ENCODE results near the gene ANKEF1. TPM values are rescaled to one million over a fixed set of nuclear protein-coding genes. Genes with fewer than 3 reads are reported as not detected.
"Not testable (repeated sequence)": the region's sequence is repeated elsewhere in the genome, so short reads cannot be mapped to it uniquely, and the experiment has no call there.

The ANKEF1 gene
- total RNA-seq, 4 donors from 2014 or later: 0.87 to 2.4 (median 1.7) TPM

DNA sequence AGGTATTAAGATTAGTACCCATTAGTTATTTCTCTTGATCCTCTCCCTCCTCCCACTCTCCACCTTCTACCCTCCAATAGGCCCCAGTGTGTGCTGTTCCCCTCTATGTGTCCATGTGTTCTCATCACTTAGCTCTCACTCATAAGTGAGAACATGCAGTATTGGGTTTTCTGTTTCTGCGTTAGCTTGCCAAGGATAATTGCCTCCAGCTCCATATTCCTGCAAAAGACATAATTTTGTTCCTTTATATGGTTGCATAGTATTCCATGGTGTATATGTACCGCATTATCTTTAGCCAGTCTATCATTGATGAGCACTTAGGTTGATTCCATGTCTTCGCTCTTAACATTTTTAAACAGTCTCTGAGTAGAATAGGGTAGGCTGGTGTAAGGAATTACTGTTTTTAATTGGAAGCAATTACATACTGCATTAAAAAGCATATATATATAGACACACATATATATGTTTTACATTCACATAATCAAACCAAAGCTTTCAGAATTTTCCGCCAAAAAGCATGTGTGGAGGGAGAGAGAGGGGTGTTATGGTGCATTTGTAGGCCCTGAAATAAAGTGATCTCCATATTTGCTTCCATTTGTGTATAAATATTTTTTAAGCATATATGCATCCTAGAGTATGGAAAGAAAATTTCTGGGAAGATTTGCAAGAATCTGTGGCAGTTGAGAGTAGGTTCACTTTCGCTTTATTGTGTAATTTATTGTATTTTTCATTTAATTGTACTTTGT is 709 bp upstream of the ANKEF1 start:
- TF ChIP-seq POLR2A (IDR thresholded peaks at IDR 0.05) (no peak), EP300 (IDR thresholded peaks at IDR 0.05) (no peak)
- TF ChIP-seq, protein P1, sequence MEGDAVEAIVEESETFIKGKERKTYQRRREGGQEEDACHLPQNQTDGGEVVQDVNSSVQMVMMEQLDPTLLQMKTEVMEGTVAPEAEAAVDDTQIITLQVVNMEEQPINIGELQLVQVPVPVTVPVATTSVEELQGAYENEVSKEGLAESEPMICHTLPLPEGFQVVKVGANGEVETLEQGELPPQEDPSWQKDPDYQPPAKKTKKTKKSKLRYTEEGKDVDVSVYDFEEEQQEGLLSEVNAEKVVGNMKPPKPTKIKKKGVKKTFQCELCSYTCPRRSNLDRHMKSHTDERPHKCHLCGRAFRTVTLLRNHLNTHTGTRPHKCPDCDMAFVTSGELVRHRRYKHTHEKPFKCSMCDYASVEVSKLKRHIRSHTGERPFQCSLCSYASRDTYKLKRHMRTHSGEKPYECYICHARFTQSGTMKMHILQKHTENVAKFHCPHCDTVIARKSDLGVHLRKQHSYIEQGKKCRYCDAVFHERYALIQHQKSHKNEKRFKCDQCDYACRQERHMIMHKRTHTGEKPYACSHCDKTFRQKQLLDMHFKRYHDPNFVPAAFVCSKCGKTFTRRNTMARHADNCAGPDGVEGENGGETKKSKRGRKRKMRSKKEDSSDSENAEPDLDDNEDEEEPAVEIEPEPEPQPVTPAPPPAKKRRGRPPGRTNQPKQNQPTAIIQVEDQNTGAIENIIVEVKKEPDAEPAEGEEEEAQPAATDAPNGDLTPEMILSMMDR (IDR thresholded peaks at IDR 0.05): no peak
- DNase-seq (ENCODE audit: low spot score in 2 of 2): no peak

DNA sequence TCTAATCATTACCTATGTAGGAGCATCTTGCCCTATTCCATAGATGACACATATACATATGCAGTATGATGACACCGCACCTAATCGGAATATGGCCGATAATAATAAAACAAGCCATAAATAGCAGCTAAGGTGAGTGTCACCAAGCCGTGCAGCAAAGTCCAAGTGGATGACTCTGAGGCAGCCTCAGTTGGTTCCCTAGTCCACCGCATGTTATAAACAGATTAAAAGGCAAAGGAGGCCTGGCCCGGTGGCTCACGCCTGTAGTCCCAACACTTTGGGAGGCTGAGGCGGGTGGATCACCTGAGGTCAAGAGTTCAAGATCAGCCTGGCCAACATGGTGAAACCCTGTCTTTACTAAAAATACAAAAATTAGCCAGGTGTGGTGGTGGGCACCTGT is 1.5 kb downstream of the ANKEF1 start:
- not testable (repeated sequence) for H3K27me3 ChIP-seq; H3K27ac ChIP-seq; H3K4me1 ChIP-seq; H3K4me3 ChIP-seq; DNase-seq (ENCODE audit: low spot score in 2 of 2); H3K9me3 ChIP-seq; H3K36me3 ChIP-seq
- 95 to 98% methylated on average over 8 of the region's 8 CpGs for WGBS, 2 donors

More for the DNA sequence above, 709 bp upstream of the ANKEF1 start:
- WGBS, 2 donors: 84 to 94% methylated on average over 5 of the region's 5 CpGs
- H3K27me3 ChIP-seq: no peaks in the 10 kb centered on the region
- H3K36me3 ChIP-seq: no peaks in the 10 kb centered on the region
- no peaks in the 10 kb centered on the region for H3K9me3 ChIP-seq
- no peak overlapping the region for H3K27ac ChIP-seq
- peak overlapping the region in 1 of 4 donors; percentile 59 for H3K4me3 ChIP-seq
- H3K4me1 ChIP-seq: peaks cover 0 to 8% (median 2%) of the 10 kb centered on the region in 4 donors

DNA sequence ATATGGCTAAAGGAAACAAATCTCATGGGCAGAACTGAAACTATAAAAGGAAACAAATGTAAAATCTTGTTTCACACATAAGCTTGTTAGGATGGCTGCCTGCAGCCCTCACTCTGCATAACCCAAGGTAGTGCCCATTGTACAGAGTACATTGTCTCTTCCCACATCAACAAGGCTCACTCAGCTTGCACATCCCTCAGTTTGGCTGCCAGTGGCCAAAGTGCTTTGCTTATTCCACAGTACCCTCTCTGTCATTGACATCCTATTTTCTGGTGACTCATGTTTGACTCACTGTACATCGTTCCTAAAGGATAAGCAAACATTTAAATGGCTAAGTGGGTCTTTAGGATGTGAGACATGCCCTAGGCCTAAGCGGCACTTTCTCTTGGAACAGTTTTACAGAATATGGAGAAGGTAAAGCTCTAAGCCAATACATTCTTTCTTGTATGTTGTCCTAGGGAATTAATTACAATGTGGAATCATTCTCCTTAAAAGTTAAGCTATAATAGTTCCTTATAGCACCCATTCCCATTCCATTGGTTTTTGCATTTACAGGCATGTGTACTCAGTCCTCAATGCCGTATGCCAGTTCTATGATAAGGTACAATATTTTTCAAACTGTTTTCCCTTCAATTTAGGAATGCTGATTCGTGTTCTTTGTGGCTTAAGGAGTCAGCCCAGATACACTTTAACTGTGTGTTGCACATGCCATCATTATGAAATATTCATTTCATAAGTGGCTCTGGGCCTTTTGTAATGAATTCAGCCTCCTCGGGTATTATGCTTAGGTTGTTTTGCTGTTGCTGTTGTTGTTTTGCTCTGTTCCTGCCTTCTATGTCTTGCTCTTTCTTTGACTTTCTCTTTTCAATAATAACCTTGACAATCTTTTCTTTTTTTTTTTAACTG is 5.5 kb downstream of the ANKEF1 start:
- Histone ChIP-seq H3K4me1 (no peaks in the 10 kb centered on the region), H3K36me3 (no peaks in the 10 kb centered on the region), H3K27ac (no peak overlapping the region), H3K4me3 (no peak overlapping the region), H3K9me3 (no peaks in the 10 kb centered on the region), H3K27me3 (no peaks in the 10 kb centered on the region)
- 68 to 76% methylated on average over 5 of the region's 5 CpGs for WGBS, 2 donors
- TF ChIP-seq EP300 (IDR thresholded peaks at IDR 0.05) (no peak), POLR2A (IDR thresholded peaks at IDR 0.05) (no peak)
- TF ChIP-seq, protein P1 (IDR thresholded peaks at IDR 0.05): no peak
- no peak for DNase-seq (ENCODE audit: low spot score in 2 of 2)

DNA sequence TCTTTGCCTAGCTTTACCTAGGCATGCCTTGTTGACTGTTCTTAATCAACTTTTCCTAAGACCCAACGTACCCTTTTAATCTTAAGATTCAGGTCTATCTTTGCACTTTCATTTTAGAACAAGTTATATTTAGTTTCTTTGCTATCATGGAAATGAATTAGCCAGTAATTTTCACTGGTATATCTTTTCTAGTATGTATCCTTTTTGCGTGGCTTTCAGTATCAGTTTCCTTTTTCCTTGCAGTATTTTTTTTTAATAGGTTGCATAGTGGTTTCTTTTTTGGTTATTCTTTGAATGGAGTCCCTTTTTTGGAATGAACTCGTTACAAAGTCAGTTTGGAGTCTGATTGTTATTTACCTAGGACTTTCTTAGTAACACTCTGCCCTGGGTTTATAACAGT is 7.3 kb downstream of the ANKEF1 start:
- TF ChIP-seq EP300 (IDR thresholded peaks at IDR 0.05): no peak
- TF ChIP-seq, protein P1 (IDR thresholded peaks at IDR 0.05): no peak
- TF ChIP-seq POLR2A (IDR thresholded peaks at IDR 0.05): no peak
- Histone ChIP-seq H3K4me3 (no peak overlapping the region), H3K27me3 (no peaks in the 10 kb centered on the region), H3K9me3 (no peaks in the 10 kb centered on the region), H3K27ac (no peak overlapping the region), H3K4me1 (no peaks in the 10 kb centered on the region), H3K36me3 (no peaks in the 10 kb centered on the region)
- DNase-seq (ENCODE audit: low spot score in 2 of 2): no peak
- WGBS, 2 donors: 81 to 82% methylated on average over 3 of the region's 3 CpGs

DNA sequence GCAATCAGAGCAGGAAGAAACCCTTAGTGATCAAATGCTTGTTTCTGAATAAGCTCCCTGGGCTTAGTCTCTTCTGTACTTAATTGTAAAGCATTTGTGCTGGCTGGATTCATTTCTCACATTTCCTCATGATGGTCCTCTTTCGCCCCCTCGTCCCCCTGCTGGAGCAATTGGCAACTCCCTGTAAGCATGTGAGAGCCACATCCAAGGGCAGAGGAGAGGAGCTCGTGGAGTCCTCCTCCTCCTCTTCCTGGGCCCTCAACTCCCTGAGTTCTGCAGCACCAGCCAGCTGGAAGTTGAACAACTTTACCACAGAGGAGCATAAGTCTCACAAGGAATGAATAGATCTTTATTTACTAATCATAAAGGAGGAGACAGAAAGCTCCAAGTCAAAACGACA is 12.6 kb downstream of the ANKEF1 start:
- Histone ChIP-seq H3K9me3 (no peaks in the 10 kb centered on the region), H3K4me3 (no peak overlapping the region), H3K27me3 (no peaks in the 10 kb centered on the region), H3K27ac (no peak overlapping the region), H3K4me1 (no peaks in the 10 kb centered on the region), H3K36me3 (no peaks in the 10 kb centered on the region)
- WGBS, 2 donors: 17 to 27% methylated on average over 4 of the region's 4 CpGs
- no peak for DNase-seq (ENCODE audit: low spot score in 2 of 2)
- TF ChIP-seq EP300 (IDR thresholded peaks at IDR 0.05): no peak

DNA sequence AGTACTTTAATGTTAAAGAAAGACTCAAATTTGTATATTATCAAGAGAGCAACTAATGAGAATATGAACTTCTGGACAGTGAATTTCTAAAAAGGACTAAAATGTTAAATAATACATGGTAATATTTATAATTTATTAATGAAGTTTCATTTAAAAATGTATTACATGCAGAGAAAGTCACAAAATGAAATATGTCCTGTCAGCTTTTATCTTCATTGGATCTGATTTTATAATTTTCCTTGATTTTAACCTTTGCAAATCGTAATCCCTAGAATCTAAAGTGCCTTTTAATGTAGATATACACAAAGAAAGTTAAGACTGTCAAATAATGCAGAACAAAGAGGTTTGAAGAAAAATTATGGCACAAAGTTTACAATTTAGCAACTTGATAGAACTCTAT is 16.4 kb downstream of the ANKEF1 start:
- WGBS, 2 donors: 87 to 89% methylated on average over 1 of the region's 1 CpG
- Histone ChIP-seq H3K36me3 (no peaks in the 10 kb centered on the region), H3K4me3 (no peak overlapping the region), H3K27me3 (no peaks in the 10 kb centered on the region), H3K9me3 (no peaks in the 10 kb centered on the region), H3K27ac (no peak overlapping the region), H3K4me1 (no peaks in the 10 kb centered on the region)
- no peak for DNase-seq (ENCODE audit: low spot score in 2 of 2)
- TF ChIP-seq POLR2A (IDR thresholded peaks at IDR 0.05) (no peak), EP300 (IDR thresholded peaks at IDR 0.05) (no peak)
- TF ChIP-seq, protein P1 (IDR thresholded peaks at IDR 0.05): no peak
